ENCODE measurements around the gene HOXC12. TPM values are rescaled to one million over a fixed set of nuclear protein-coding genes. Genes with fewer than 3 reads are reported as not detected.

Gene HOXC12
- total and polyA plus RNA-seq, 2 of the 8 experiments (the other 6 are each of a cell fraction or from before 2014, with no cell fraction given) = not detected

DNA sequence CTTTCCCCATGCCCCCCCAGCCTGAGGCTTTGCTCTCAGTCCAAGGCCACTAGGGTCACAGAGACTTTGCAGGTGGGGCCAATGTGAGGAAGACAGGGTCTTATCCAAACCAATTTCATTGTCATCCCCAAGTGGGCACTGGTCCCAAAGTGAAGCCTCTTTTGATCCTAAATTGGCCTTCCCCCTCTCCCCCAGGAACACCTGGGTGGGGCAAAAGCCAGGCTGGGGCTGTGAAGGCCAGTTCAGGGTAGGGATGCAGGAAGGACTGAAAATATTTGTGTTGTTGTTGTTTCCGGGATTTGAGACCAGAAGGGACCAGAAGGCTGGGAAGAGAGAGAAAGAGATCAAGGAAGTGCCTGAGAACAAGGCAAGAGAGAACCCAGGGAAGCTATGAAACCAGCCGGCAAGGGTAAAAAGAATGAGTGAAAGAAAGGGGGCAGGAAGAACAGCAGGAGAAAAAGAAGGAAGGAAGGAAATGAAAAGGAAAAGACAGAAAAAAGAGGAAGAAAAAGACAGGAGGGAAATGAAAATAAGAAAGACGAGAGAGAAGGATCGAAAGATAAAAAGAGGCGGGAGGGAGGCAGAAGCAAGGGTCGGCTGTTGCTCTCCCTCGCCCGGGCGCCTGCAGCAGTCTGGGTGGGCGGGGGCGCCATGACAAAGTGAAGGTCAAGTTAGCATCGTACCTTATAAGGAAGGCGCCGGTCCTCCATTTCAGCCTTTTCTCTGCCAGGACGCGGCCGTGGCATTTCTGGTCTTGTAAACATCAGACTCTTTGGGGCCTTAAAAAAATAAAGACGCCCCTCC is 10.8 kb downstream of the HOXC12 start (continued):
- TF ChIP-seq, protein P1, sequence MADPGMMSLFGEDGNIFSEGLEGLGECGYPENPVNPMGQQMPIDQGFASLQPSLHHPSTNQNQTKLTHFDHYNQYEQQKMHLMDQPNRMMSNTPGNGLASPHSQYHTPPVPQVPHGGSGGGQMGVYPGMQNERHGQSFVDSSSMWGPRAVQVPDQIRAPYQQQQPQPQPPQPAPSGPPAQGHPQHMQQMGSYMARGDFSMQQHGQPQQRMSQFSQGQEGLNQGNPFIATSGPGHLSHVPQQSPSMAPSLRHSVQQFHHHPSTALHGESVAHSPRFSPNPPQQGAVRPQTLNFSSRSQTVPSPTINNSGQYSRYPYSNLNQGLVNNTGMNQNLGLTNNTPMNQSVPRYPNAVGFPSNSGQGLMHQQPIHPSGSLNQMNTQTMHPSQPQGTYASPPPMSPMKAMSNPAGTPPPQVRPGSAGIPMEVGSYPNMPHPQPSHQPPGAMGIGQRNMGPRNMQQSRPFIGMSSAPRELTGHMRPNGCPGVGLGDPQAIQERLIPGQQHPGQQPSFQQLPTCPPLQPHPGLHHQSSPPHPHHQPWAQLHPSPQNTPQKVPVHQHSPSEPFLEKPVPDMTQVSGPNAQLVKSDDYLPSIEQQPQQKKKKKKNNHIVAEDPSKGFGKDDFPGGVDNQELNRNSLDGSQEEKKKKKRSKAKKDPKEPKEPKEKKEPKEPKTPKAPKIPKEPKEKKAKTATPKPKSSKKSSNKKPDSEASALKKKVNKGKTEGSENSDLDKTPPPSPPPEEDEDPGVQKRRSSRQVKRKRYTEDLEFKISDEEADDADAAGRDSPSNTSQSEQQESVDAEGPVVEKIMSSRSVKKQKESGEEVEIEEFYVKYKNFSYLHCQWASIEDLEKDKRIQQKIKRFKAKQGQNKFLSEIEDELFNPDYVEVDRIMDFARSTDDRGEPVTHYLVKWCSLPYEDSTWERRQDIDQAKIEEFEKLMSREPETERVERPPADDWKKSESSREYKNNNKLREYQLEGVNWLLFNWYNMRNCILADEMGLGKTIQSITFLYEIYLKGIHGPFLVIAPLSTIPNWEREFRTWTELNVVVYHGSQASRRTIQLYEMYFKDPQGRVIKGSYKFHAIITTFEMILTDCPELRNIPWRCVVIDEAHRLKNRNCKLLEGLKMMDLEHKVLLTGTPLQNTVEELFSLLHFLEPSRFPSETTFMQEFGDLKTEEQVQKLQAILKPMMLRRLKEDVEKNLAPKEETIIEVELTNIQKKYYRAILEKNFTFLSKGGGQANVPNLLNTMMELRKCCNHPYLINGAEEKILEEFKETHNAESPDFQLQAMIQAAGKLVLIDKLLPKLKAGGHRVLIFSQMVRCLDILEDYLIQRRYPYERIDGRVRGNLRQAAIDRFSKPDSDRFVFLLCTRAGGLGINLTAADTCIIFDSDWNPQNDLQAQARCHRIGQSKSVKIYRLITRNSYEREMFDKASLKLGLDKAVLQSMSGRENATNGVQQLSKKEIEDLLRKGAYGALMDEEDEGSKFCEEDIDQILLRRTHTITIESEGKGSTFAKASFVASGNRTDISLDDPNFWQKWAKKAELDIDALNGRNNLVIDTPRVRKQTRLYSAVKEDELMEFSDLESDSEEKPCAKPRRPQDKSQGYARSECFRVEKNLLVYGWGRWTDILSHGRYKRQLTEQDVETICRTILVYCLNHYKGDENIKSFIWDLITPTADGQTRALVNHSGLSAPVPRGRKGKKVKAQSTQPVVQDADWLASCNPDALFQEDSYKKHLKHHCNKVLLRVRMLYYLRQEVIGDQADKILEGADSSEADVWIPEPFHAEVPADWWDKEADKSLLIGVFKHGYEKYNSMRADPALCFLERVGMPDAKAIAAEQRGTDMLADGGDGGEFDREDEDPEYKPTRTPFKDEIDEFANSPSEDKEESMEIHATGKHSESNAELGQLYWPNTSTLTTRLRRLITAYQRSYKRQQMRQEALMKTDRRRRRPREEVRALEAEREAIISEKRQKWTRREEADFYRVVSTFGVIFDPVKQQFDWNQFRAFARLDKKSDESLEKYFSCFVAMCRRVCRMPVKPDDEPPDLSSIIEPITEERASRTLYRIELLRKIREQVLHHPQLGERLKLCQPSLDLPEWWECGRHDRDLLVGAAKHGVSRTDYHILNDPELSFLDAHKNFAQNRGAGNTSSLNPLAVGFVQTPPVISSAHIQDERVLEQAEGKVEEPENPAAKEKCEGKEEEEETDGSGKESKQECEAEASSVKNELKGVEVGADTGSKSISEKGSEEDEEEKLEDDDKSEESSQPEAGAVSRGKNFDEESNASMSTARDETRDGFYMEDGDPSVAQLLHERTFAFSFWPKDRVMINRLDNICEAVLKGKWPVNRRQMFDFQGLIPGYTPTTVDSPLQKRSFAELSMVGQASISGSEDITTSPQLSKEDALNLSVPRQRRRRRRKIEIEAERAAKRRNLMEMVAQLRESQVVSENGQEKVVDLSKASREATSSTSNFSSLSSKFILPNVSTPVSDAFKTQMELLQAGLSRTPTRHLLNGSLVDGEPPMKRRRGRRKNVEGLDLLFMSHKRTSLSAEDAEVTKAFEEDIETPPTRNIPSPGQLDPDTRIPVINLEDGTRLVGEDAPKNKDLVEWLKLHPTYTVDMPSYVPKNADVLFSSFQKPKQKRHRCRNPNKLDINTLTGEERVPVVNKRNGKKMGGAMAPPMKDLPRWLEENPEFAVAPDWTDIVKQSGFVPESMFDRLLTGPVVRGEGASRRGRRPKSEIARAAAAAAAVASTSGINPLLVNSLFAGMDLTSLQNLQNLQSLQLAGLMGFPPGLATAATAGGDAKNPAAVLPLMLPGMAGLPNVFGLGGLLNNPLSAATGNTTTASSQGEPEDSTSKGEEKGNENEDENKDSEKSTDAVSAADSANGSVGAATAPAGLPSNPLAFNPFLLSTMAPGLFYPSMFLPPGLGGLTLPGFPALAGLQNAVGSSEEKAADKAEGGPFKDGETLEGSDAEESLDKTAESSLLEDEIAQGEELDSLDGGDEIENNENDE (IDR thresholded peaks at IDR 0.05; ENCODE audit: insufficient replicate concordance, low read length) = no peak
- TF ChIP-seq POLR2AphosphoS5 (IDR thresholded peaks at IDR 0.05; ENCODE audit: low read depth, low read length) (no peak), NANOG (IDR thresholded peaks at IDR 0.05; ENCODE audit: insufficient read depth, low read depth, low read length, poor library complexity, severe bottlenecking) (no peak), FOSL1 (IDR thresholded peaks at IDR 0.05; ENCODE audit: insufficient read depth, low read depth, low read length) (no peak), SP1 (IDR thresholded peaks at IDR 0.05; ENCODE audit: low read depth, low read length) (peak; percentile 66), CBX8 (IDR thresholded peaks at IDR 0.05; ENCODE audit: borderline replicate concordance, low read depth, low read length) (no peak; the same call in 1 of the 2 replicates), TCF12 (IDR thresholded peaks at IDR 0.05; ENCODE audit: low read depth, low read length) (peak; percentile 69; the same call in 1 of the 2 replicates), HDAC6 (IDR thresholded peaks at IDR 0.05; ENCODE audit: low read depth, low read length) (no peak)
- TF ChIP-seq, protein P2, sequence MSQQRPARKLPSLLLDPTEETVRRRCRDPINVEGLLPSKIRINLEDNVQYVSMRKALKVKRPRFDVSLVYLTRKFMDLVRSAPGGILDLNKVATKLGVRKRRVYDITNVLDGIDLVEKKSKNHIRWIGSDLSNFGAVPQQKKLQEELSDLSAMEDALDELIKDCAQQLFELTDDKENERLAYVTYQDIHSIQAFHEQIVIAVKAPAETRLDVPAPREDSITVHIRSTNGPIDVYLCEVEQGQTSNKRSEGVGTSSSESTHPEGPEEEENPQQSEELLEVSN (IDR thresholded peaks at IDR 0.05) = 0 out of 2 replicates have a peak, but pooled peaks have one; percentile 14

All from H1 (cell line).